Renal cortical epithelial cell (primary cell): ENCODE data around the gene SLC47A1. TPM values are rescaled to one million over a fixed set of nuclear protein-coding genes. Genes with fewer than 3 reads are reported as not detected.
"Not testable (repeated sequence)": the region's sequence is repeated elsewhere in the genome, so short reads cannot be mapped to it uniquely, and the experiment has no call there.

ENCODE experiments used
- DNase-seq: peaks from one replicate; pipeline ENCODE4 v3.0.0-alpha.2; 2011; ENCODE audit warnings: low read depth
- total RNA-seq: library from RNA; depleted of rRNA; stranded (reverse); fragments of >200 nt; gene quantifications from 2 replicates; pipeline ENCODE4 v1.2.3, GENCODE V29; 2014

The SLC47A1 gene
- total RNA-seq, 1 donor from 2014 or later: 2.4 TPM

GRCh38 chr17:19519388-19520291 lies 14.0 kb upstream of the SLC47A1 start:
- DNase-seq: not testable (repeated sequence)

- DNase-seq: no peak
Measured at GRCh38 chr17:19520641-19521040, 13.0 kb upstream of the SLC47A1 start.

GRCh38 chr17:19523690-19524089 lies 10.0 kb upstream of the SLC47A1 start:
- no peak for DNase-seq

- DNase-seq: not testable (repeated sequence)
Measured at GRCh38 chr17:19526950-19527349, 6.7 kb upstream of the SLC47A1 start.

- DNase-seq: no peak
Measured at GRCh38 chr17:19531780-19532501, 1.7 kb upstream of the SLC47A1 start.

GRCh38 chr17:19533036-19533717 lies 477 bp upstream of the SLC47A1 start:
- DNase-seq: no peak

- DNase-seq: peak; percentile 87
Measured at GRCh38 chr17:19534562-19535149, 1.0 kb downstream of the SLC47A1 start.

GRCh38 chr17:19537111-19537510 lies 3.5 kb downstream of the SLC47A1 start:
- no peak for DNase-seq

- DNase-seq: peak; percentile 53
Measured at GRCh38 chr17:19538095-19539039, 4.7 kb downstream of the SLC47A1 start.

- no peak for DNase-seq
Measured at GRCh38 chr17:19539040-19539399, 5.4 kb downstream of the SLC47A1 start.

- DNase-seq: peak; percentile 23
Measured at GRCh38 chr17:19539841-19540311, 6.2 kb downstream of the SLC47A1 start.

GRCh38 chr17:19540706-19541370 lies 7.2 kb downstream of the SLC47A1 start:
- no peak for DNase-seq

- DNase-seq: peak; percentile 27
Measured at GRCh38 chr17:19541445-19541844, 7.8 kb downstream of the SLC47A1 start.

GRCh38 chr17:19542247-19542646 lies 8.6 kb downstream of the SLC47A1 start:
- no peak for DNase-seq

- no peak for DNase-seq
Measured at GRCh38 chr17:19544366-19544765, 10.7 kb downstream of the SLC47A1 start.

GRCh38 chr17:19546289-19547065 lies 12.8 kb downstream of the SLC47A1 start:
- peak; percentile 51 for DNase-seq

GRCh38 chr17:19549746-19550623 lies 16.3 kb downstream of the SLC47A1 start:
- peak; percentile 98 for DNase-seq

- peak; percentile 59 for DNase-seq
Measured at GRCh38 chr17:19551165-19551564, 17.5 kb downstream of the SLC47A1 start.
